Measurements from ENCODE around the gene MAP7. TPM values are rescaled to one million over a fixed set of nuclear protein-coding genes. Genes with fewer than 3 reads are reported as not detected.

MAP7 gene
- total and polyA plus RNA-seq, 2 of the 13 experiments (the other 11 are each of a cell fraction or from before 2014, with no cell fraction given), result 0.04 TPM; not detected in 1

DNA sequence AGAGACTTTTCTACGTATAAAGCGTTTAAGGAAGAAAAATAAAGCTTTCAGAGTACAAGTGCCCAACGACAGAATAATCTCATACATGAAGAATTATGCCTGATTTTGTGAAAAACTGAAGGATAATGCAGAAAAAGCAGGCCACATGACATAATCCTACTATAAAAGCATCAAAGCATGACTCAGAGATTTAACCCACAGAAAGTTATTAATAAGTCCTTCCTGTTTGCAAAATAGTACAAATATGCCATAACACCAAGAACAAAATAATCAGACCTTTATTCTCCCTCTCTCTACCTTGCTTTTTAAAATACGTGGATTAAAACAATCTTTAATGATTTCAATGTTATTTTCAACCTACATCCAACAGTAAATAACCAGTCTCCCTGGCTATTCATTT is 142.0 kb downstream of the MAP7 start:
- H3K36me3 ChIP-seq (replicated peaks in 1 of 2; ENCODE audit: control insufficient read depth in 1 of 2, insufficient read depth in 2 of 2, low read length in 2 of 2), result no peaks in the 10 kb centered on the region
- no peak overlapping the region for H3K4me3 ChIP-seq (replicated peaks in 1 of 3; ENCODE audit: insufficient read depth in 1 of 3, low read depth in 2 of 3, low read length in 3 of 3)
- no peaks in the 10 kb centered on the region for H3K79me2 ChIP-seq (ENCODE audit: insufficient read depth, low read length)
- H2AFZ ChIP-seq (ENCODE audit: low read length), result no peak overlapping the region
- FAIRE-seq (no peak), ATAC-seq (no peak), DNase-seq (ENCODE audit: low spot score) (no peak)
- BruUV-seq (replicated peaks), result no TSS peak
- TF ChIP-seq ZNF337 (CRISPR knock-in tag; IDR thresholded peaks at IDR 0.05; ENCODE audit: borderline replicate concordance, low read depth) (no peak), ZNF446 (CRISPR knock-in tag; IDR thresholded peaks at IDR 0.05) (no peak), ZNF775 (CRISPR knock-in tag; IDR thresholded peaks at IDR 0.05; ENCODE audit: borderline replicate concordance) (no peak), ZNF430 (CRISPR knock-in tag; IDR thresholded peaks at IDR 0.05) (no peak), MIXL1 (CRISPR knock-in tag; IDR thresholded peaks at IDR 0.05) (no peak), TARDBP (CRISPR knock-in tag; IDR thresholded peaks at IDR 0.05) (no peak)
- TF ChIP-seq, protein P1, sequence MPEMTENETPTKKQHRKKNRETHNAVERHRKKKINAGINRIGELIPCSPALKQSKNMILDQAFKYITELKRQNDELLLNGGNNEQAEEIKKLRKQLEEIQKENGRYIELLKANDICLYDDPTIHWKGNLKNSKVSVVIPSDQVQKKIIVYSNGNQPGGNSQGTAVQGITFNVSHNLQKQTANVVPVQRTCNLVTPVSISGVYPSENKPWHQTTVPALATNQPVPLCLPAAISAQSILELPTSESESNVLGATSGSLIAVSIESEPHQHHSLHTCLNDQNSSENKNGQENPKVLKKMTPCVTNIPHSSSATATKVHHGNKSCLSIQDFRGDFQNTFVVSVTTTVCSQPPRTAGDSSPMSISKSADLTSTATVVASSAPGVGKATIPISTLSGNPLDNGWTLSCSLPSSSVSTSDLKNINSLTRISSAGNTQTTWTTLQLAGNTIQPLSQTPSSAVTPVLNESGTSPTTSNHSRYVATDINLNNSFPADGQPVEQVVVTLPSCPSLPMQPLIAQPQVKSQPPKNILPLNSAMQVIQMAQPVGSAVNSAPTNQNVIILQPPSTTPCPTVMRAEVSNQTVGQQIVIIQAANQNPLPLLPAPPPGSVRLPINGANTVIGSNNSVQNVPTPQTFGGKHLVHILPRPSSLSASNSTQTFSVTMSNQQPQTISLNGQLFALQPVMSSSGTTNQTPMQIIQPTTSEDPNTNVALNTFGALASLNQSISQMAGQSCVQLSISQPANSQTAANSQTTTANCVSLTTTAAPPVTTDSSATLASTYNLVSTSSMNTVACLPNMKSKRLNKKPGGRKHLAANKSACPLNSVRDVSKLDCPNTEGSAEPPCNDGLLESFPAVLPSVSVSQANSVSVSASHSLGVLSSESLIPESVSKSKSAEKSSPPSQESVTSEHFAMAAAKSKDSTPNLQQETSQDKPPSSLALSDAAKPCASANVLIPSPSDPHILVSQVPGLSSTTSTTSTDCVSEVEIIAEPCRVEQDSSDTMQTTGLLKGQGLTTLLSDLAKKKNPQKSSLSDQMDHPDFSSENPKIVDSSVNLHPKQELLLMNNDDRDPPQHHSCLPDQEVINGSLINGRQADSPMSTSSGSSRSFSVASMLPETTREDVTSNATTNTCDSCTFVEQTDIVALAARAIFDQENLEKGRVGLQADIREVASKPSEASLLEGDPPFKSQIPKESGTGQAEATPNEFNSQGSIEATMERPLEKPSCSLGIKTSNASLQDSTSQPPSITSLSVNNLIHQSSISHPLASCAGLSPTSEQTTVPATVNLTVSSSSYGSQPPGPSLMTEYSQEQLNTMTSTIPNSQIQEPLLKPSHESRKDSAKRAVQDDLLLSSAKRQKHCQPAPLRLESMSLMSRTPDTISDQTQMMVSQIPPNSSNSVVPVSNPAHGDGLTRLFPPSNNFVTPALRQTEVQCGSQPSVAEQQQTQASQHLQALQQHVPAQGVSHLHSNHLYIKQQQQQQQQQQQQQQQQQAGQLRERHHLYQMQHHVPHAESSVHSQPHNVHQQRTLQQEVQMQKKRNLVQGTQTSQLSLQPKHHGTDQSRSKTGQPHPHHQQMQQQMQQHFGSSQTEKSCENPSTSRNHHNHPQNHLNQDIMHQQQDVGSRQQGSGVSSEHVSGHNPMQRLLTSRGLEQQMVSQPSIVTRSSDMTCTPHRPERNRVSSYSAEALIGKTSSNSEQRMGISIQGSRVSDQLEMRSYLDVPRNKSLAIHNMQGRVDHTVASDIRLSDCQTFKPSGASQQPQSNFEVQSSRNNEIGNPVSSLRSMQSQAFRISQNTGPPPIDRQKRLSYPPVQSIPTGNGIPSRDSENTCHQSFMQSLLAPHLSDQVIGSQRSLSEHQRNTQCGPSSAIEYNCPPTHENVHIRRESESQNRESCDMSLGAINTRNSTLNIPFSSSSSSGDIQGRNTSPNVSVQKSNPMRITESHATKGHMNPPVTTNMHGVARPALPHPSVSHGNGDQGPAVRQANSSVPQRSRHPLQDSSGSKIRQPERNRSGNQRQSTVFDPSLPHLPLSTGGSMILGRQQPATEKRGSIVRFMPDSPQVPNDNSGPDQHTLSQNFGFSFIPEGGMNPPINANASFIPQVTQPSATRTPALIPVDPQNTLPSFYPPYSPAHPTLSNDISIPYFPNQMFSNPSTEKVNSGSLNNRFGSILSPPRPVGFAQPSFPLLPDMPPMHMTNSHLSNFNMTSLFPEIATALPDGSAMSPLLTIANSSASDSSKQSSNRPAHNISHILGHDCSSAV (CRISPR knock-in tag; IDR thresholded peaks at IDR 0.05; ENCODE audit: borderline replicate concordance), result no peak
- TF ChIP-seq, protein P2, sequence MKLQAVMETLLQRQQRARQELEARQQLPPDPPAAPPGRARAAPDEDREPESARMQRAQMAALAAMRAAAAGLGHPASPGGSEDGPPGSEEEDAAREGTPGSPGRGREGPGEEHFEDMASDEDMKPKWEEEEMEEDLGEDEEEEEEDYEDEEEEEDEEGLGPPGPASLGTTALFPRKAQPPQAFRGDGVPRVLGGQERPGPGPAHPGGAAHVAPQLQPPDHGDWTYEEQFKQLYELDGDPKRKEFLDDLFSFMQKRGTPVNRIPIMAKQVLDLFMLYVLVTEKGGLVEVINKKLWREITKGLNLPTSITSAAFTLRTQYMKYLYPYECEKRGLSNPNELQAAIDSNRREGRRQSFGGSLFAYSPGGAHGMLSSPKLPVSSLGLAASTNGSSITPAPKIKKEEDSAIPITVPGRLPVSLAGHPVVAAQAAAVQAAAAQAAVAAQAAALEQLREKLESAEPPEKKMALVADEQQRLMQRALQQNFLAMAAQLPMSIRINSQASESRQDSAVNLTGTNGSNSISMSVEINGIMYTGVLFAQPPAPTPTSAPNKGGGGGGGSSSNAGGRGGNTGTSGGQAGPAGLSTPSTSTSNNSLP (IDR thresholded peaks at IDR 0.05; ENCODE audit: low read depth, low read length), result no peak
- TF ChIP-seq, protein P3, sequence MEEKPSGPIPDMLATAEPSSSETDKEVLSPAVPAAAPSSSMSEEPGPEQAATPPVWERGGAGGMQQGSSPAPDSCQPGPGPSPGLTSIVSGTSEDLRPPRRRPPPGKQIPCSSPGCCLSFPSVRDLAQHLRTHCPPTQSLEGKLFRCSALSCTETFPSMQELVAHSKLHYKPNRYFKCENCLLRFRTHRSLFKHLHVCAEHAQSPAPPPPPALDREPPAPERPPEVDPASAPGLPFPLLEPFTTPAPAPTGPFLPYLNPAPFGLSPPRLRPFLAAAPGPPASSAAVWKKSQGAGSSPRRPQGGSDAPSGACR (CRISPR knock-in tag; IDR thresholded peaks at IDR 0.05), result no peak
- TF ChIP-seq, protein P4, sequence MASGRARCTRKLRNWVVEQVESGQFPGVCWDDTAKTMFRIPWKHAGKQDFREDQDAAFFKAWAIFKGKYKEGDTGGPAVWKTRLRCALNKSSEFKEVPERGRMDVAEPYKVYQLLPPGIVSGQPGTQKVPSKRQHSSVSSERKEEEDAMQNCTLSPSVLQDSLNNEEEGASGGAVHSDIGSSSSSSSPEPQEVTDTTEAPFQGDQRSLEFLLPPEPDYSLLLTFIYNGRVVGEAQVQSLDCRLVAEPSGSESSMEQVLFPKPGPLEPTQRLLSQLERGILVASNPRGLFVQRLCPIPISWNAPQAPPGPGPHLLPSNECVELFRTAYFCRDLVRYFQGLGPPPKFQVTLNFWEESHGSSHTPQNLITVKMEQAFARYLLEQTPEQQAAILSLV (CRISPR knock-in tag; IDR thresholded peaks at IDR 0.05; ENCODE audit: borderline replicate concordance), result no peak
- TF ChIP-seq, protein P5, sequence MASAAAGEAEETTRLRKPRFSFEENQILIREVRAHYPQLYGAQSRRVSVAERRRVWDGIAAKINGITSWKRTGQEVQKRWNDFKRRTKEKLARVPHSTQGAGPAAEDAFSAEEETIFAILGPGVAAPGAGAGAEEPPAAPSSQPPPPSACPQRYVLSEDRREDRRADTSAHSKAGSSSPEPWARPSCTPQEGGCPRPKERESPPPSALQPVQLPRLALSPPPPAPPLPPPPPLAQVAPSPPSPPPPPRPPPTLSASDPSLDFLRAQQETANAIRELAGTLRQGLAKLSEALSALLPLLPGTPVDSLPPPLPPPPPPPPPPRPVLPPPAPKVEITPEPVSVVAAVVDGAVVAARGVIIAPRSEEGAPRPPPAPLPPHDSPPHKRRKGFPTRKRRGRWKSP (CRISPR knock-in tag; IDR thresholded peaks at IDR 0.05), result no peak
- no peaks in the 10 kb centered on the region for H4K20me1 ChIP-seq (ENCODE audit: insufficient read depth, low read length)
- in situ Hi-C loops (cut with HindIII; ENCODE audit: extremely low pct_ligation_motif_present, low pct_unique_long_range_greater_than_20kb) (no loop called here), intact Hi-C loops (cut with micrococcal nuclease; ENCODE audit: unreplicated experiment) (no loop called here)
- ChIA-PET POLR2A (no interaction called here), CTCF (ENCODE audit: low intra/inter-chr PET ratio, low total read pairs) (no interaction called here)
- H3K27me3 ChIP-seq (ENCODE audit: control insufficient read depth in 1 of 2, insufficient read depth in 2 of 2, low read length in 2 of 2), result no peaks in the 10 kb centered on the region
- WGBS (ENCODE audit: low lambda C conversion rate), result 22% methylated on average over 4 of the region's 4 CpGs
- H3K9me3 ChIP-seq (ENCODE audit: low read length), result no peaks in the 10 kb centered on the region
- no peak overlapping the region for H3K27ac ChIP-seq (ENCODE audit: extremely low read length, insufficient read depth, low read length)
- H3K9ac ChIP-seq (ENCODE audit: insufficient read depth, low read depth, low read length), result no peak overlapping the region
- H3K4me2 ChIP-seq (ENCODE audit: low read depth, low read length), result no peak overlapping the region
- no peaks in the 10 kb centered on the region for H3K4me1 ChIP-seq (ENCODE audit: insufficient read depth, low read length)

All from HepG2 (cell line).